Lower leg skin (tissue), 3 donors: ENCODE data around the gene KRTAP1-1.

Experiments
- POLR2A ChIP-seq, 2 donors: fragments of 450-650 bp; IDR thresholded peaks; one replicate each; pipeline ENCODE4 v1.6.1; 2016 to 2017; ENCODE audit warnings: antibody characterized with exemption in 2 of 2, mild to moderate bottlenecking in 1 of 2, moderate library complexity in 1 of 2
- TF ChIP-seq, protein P1 (sequence below), 3 donors: fragments of 450-650 bp; IDR thresholded peaks; one replicate each; pipeline ENCODE4 v1.5.1; 2016; ENCODE audit warnings: antibody characterized with exemption in 3 of 3, mild to moderate bottlenecking in 3 of 3, moderate library complexity in 2 of 3

DNA sequence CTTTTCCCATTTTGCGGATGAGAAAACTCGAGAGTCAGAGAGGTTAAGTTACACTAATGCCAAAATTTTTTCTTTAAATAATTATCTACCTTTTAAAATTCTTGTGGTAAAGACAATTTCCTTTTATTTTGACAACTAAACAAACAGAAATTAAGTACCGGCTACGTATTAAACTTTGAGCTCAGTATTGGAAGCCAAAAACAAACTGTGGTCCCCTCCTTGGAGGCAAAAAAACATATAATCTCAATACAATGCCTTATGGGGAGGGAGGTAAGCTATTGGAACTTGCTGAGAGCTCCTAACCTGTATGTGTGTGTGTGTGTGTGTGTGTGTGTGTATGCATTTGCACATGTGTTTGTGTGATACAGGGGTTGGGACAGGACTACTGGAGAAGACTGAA is 22.2 kb upstream of the KRTAP1-1 start:
- no peak for TF ChIP-seq POLR2A (IDR thresholded peaks at IDR 0.05)
- TF ChIP-seq, protein P1, sequence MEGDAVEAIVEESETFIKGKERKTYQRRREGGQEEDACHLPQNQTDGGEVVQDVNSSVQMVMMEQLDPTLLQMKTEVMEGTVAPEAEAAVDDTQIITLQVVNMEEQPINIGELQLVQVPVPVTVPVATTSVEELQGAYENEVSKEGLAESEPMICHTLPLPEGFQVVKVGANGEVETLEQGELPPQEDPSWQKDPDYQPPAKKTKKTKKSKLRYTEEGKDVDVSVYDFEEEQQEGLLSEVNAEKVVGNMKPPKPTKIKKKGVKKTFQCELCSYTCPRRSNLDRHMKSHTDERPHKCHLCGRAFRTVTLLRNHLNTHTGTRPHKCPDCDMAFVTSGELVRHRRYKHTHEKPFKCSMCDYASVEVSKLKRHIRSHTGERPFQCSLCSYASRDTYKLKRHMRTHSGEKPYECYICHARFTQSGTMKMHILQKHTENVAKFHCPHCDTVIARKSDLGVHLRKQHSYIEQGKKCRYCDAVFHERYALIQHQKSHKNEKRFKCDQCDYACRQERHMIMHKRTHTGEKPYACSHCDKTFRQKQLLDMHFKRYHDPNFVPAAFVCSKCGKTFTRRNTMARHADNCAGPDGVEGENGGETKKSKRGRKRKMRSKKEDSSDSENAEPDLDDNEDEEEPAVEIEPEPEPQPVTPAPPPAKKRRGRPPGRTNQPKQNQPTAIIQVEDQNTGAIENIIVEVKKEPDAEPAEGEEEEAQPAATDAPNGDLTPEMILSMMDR (IDR thresholded peaks at IDR 0.05), result no peak
